GM12875 (cell line): ENCODE measurements around the gene COLEC11.

ENCODE experiments used
- H3K4me3 ChIP-seq: one replicate; pipeline ENCODE4 v1.5.1; 2011; ENCODE audit warnings: low read depth, low read length, control low read depth
- CTCF ChIP-seq: IDR thresholded peaks from 2 replicates; pipeline ENCODE4 v1.5.1; 2011; ENCODE audit warnings: low read depth, mild to moderate bottlenecking, control low read depth, inconsistent platforms, low read length, moderate library complexity, borderline replicate concordance; ENCODE audit not compliant: insufficient read depth

COLEC11 gene

GRCh38 chr2:3678212-3678611, 83.3 kb downstream of the COLEC11 start:
- no peak for TF ChIP-seq CTCF
- H3K4me3 ChIP-seq: no peak overlapping the region

DNA sequence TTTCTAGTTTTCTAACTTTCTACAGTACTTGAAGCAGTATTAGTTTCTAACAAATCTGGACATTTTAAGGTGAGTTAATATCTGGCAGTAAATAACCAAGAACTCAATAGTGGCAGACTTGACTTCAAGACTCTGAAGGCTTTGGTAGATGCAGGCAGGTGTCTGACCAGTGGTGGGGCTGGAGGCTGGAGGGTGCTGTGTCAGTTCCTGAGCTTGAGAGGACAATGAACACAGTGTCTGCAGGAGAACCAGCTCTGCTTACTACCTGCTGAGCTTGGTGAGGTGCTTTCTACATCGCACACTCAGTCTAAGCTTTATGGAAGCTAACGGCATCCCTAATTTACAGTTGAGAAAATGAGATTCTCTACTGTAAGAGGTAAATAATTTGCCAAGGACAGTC, 84.3 kb downstream of the COLEC11 start:
- no peak overlapping the region for H3K4me3 ChIP-seq
- TF ChIP-seq CTCF: no peak

GRCh38 chr2:3679616-3680393, 84.9 kb downstream of the COLEC11 start:
- no peak for TF ChIP-seq CTCF
- H3K4me3 ChIP-seq: no peak overlapping the region

DNA sequence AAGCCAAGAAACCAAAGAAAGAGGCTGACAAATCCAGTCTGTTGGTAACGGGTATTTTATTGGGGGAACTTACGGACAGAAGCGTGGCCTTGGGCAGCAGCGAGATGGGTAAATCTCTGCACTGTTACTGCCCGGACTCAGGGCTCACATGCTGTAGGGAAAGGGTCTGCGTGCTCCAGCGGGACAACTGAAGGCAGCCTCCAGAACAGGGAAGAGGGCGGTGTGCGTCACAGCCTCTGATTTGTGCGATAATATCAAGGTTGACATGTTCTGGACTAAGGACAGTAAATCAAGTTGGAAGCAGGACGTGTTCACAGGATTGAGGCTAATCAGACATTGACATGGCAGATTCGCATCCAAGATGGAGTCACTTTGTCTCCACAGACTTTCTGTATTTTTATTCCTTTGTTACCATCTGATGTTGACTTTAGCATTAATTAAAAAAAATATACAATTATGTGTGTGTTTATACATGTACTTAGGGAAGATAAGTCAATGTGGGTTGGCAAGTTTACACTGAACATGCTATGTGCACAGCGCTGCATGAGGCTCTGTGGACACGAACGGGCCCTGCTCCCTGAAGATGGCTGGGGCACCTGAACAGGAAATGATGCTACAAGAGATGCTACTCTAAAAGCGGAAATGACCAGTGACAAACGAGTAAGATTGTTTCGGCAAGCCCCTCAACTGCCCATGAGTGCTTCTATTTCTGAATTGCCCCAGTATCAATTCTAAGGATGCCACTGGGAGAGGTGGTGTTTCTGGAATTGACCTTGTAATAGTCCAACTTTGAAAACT, 85.8 kb downstream of the COLEC11 start:
- no peak overlapping the region for H3K4me3 ChIP-seq
- TF ChIP-seq CTCF: no peak

GRCh38 chr2:3681625-3682024, 86.7 kb downstream of the COLEC11 start:
- TF ChIP-seq CTCF: no peak
- no peak overlapping the region for H3K4me3 ChIP-seq

DNA sequence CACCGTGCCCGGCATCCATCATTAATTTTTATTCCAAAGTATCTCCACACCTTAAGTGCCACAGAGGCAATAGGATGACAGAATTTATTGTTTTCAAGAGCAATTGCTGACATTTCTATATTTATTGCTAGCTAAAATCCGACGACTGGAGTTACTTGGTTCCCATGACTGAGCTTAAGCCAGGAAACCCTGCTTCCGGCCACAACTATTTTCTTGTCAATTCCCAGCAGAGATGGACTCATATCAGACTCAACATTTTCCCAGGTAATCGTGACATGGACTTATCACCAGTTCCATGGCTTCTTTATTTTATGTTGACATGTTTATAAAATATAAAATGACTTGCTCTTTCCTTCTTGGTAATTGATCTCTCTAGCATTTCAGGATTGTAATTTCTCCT, 87.9 kb downstream of the COLEC11 start:
- TF ChIP-seq CTCF: no peak
- H3K4me3 ChIP-seq: no peak overlapping the region
